ENCODE measurements around the gene HNRNPR. TPM values are rescaled to one million over a fixed set of nuclear protein-coding genes. Genes with fewer than 3 reads are reported as not detected.
A peak's percentile ranks its signal among the peaks of the same experiment; 100 is the strongest.
"Not testable (repeated sequence)": the region's sequence is repeated elsewhere in the genome, so short reads cannot be mapped to it uniquely, and the experiment has no call there.

The HNRNPR gene
- polyA plus RNA-seq, 3 donors from 2014 or later, result 133 to 212 (median 158) TPM

DNA sequence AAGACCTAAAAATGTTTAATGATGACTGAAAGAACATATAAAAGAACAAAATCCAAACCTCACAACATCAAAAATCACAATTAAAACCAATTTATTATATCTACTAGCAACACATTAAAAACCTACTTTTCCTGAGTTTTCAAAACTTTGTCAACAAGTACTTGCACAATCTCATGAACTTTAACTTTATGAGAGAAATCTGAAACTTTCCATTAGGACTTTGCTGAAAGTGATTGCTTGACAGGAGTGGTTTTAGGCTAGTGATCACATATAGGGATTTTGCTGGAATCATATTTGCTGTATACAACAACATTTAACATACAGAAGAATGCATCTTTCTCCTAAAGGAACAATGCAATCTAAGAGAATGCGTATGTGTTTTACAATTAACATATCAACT lies 13.2 kb downstream of the HNRNPR start:
- H3K9me3 Mint-ChIP-seq, result no peaks in the 10 kb centered on the region
- H3K36me3 Mint-ChIP-seq, result peaks cover 16 to 41% (median 32%) of the 10 kb centered on the region in 3 donors
- no peak for DNase-seq
- H3K27me3 Mint-ChIP-seq (ENCODE audit: low read depth in 3 of 3), result no peaks in the 10 kb centered on the region
- no peak overlapping the region for H3K27ac Mint-ChIP-seq
- H3K4me3 Mint-ChIP-seq, result no peak overlapping the region
- peaks cover 17 to 47% of the 10 kb centered on the region in 2 donors for H3K4me1 Mint-ChIP-seq

DNA sequence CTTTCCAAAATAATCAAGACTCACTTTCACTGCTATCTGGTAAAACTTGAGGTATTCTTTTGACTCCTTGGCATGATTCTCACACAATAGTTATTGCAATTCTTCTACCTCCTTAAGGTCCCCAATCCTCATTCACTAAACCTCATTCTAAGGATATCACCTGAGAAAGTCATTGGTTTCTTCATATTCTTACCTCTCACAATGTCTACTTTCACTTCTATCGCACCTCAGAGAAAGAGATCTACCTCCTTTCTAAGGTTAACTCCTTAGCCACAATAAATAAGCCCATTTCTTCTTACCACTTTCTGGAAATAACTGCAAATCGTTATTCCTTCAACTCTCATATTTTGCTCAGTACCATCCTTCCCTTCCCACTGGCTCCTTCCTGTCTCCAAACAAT lies 18.7 kb downstream of the HNRNPR start:
- Mint-ChIP-seq H3K27ac (peak overlapping the region; percentile 0 to 70 (median 46)), H3K27me3 (ENCODE audit: low read depth in 3 of 3) (peaks cover 0 to 1% (median 0%) of the 10 kb centered on the region in 3 donors), H3K4me1 (peaks cover 30 to 61% of the 10 kb centered on the region in 2 donors), H3K36me3 (peaks cover 8 to 33% (median 29%) of the 10 kb centered on the region in 3 donors), H3K9me3 (no peaks in the 10 kb centered on the region), H3K4me3 (no peak overlapping the region)
- DNase-seq, result no peak

DNA sequence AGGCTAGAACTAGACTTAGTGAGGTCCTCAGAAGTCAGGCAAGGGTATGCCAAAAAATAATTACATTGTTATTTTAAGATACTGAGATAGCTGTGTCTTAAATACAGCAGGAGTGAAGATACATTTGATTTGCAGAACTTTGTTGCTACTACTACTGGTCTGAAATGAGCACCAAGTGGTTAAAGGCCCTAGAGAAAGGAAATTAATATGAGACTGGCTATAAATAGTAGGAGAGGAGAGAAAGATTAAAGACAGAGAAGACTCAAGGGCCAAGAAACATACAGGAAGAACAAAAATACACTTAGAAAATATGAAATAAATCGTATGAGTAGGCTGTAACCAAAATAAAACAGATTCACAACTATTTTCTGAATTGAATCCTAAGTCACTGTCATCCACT lies 21.3 kb downstream of the HNRNPR start:
- Mint-ChIP-seq H3K9me3 (no peaks in the 10 kb centered on the region), H3K4me3 (peak overlapping the region in 3 of 5 donors; percentile 3 to 38 (median 7)), H3K4me1 (peaks cover 20 to 50% of the 10 kb centered on the region in 2 donors), H3K36me3 (peaks cover 15 to 35% (median 26%) of the 10 kb centered on the region in 3 donors), H3K27me3 (ENCODE audit: low read depth in 3 of 3) (peaks cover 0 to 1% (median 0%) of the 10 kb centered on the region in 3 donors), H3K27ac (peak overlapping the region; percentile 0 to 72 (median 20))
- no peak for DNase-seq

DNA sequence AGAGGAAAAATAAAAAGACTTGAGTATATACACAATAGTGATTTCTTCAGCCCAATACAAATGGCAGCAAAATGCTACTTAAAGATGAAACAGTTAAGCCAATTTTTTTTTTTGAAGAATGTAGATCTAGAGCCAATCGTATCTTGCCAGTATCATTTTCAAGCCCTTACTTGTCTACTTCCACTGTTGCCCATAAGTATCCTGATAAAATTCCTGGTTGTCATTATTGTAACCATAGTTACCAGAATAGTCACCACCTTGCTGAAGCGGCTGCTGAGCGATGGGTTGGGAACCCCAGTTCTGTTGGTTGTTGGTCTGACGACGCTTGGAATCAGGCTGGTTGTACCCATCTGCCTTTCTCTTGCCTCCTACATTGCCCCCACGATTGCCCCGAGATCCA lies 33.8 kb downstream of the HNRNPR start:
- peaks cover 4 to 38% of the 10 kb centered on the region in 2 donors for H3K4me1 Mint-ChIP-seq
- H3K4me3 Mint-ChIP-seq; H3K9me3 Mint-ChIP-seq; H3K27me3 Mint-ChIP-seq (ENCODE audit: low read depth in 3 of 3); DNase-seq: not testable (repeated sequence)
- peaks cover 17 to 28% (median 18%) of the 10 kb centered on the region in 3 donors for H3K36me3 Mint-ChIP-seq
- peak overlapping the region in 1 of 6 donors; percentile 26 for H3K27ac Mint-ChIP-seq

DNA sequence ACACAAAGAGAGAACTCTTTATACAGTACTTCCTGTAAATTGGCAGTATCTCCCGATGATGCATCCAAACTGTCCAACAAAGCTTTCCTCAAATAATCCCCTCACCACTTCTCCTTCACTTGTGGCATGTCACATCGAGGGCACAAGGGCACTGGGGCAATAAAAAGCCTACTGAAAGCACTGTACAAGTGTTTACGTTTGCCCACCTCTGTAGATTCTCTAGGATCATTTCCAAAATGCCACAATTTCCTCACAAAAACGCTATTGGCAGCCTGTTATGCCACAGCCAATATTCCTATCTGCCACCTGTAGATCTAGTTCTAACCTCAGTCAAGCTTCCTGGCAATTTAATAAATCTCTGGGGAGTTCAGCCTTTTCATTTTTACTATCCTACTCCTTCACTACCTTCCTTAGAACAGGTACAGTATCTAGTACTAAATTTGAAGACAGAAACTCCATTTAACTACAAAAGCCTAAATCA lies 39.9 kb downstream of the HNRNPR start:
- Mint-ChIP-seq H3K36me3 (peaks cover 3 to 17% (median 10%) of the 10 kb centered on the region in 3 donors), H3K27me3 (ENCODE audit: low read depth in 3 of 3) (no peaks in the 10 kb centered on the region), H3K4me3 (no peak overlapping the region), H3K4me1 (no peaks in the 10 kb centered on the region), H3K9me3 (no peaks in the 10 kb centered on the region), H3K27ac (peak overlapping the region in 3 of 6 donors; percentile 23 to 54 (median 36))
- DNase-seq, result no peak

DNA sequence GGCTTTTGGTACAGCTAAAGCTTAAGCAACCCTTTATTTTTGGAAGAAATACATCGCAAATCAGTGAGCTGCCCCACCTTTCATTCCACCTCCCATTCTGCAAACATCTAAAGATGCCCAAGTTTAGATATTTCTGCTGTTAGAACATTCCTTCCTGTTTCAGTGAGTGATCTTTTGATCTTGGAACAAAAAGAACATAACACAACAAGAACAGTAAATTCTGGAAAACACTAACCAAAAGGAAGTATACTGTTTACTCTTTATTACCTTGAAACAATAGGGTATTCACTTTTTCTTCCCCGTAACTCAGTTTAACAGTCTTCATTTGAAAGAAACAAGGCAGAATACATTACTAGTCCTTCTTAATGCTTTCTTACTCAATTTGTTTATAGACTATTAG lies 40.6 kb downstream of the HNRNPR start:
- Mint-ChIP-seq H3K36me3 (peaks cover 3 to 17% (median 10%) of the 10 kb centered on the region in 3 donors), H3K27ac (peak overlapping the region in 2 of 6 donors; percentile 43 to 49), H3K27me3 (ENCODE audit: low read depth in 3 of 3) (no peaks in the 10 kb centered on the region), H3K4me1 (no peaks in the 10 kb centered on the region), H3K9me3 (no peaks in the 10 kb centered on the region), H3K4me3 (no peak overlapping the region)
- no peak for DNase-seq

DNA sequence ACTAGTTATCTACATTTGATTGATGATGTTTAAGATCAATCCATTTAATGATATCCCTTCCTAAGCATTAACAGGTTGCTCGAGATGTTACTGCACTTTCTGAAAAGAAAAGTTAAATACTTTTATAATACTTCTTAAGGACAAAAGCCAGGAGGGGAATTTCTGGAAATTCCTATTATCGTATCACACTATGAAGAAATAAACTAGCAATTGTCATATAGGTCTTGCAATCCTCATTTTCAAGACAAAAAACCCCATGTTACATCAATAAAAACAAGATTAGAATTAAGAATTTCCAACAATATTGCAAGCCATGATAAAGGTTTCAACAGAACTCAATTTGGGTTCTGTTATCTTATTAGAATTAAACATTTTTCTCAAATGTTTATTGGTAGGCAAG lies 47.2 kb downstream of the HNRNPR start:
- H3K4me1 Mint-ChIP-seq, result no peaks in the 10 kb centered on the region
- DNase-seq, result no peak
- H3K9me3 Mint-ChIP-seq, result no peaks in the 10 kb centered on the region
- H3K27ac Mint-ChIP-seq, result peak overlapping the region in 1 of 6 donors; percentile 71
- no peaks in the 10 kb centered on the region for H3K27me3 Mint-ChIP-seq (ENCODE audit: low read depth in 3 of 3)
- no peak overlapping the region for H3K4me3 Mint-ChIP-seq
- H3K36me3 Mint-ChIP-seq, result peaks cover 4 to 11% (median 9%) of the 10 kb centered on the region in 3 donors

DNA sequence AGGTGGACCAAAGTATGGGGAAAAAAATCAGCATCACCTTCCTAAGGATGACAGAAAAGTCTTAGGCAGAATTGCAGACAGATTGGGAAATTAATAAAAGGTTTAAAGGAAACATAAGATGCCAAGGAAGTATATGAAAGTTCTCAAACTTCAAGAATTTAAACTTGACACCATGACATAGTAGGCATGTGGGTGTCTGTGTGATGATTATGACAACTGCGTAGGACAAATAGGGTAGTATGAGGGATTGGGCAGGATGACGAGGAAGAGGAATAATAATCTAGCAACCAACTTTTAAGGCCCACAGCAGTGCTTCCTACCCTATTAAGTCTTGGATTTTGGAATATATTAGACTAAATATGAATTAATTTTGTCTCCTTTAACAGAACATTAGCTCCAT lies 52.4 kb downstream of the HNRNPR start:
- no peaks in the 10 kb centered on the region for H3K27me3 Mint-ChIP-seq (ENCODE audit: low read depth in 3 of 3)
- DNase-seq, result no peak
- no peaks in the 10 kb centered on the region for H3K9me3 Mint-ChIP-seq
- H3K4me1 Mint-ChIP-seq, result no peaks in the 10 kb centered on the region
- H3K27ac Mint-ChIP-seq, result no peak overlapping the region
- H3K4me3 Mint-ChIP-seq, result no peak overlapping the region
- H3K36me3 Mint-ChIP-seq, result peaks cover 0 to 8% (median 4%) of the 10 kb centered on the region in 3 donors

DNA sequence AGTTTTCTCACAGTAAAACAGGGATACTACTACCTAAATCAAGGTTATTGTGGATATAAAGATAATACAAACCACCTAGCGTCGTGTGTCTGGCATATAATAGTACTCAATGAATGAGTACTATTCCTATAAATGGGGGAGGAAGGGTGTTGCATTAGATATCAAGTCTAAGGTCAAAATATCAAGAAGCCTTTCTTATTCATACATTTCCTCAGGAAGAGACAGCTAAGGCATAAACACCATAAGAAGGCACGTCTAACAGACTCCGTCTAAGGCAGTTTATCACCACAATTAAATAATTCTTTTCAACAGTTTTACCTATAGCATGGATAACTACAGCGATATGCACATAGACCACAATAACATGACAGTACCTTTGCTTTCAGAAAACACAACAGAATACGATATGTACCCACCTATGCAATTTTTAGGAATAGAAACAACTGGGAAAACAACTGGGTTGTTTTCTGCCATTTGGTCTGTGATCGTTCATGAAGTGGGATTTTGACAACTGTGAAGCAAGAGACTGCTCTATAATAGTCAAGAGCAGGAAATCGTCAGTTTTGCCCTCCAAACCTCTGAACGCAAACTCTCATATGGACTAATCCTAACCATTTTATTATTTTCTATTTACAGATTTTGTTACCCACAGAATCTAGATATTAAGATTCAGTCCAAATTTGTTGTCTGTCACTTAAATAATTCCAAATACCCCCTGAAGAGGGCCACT lies 53.1 kb downstream of the HNRNPR start:
- no peaks in the 10 kb centered on the region for H3K9me3 Mint-ChIP-seq
- no peak overlapping the region for H3K27ac Mint-ChIP-seq
- H3K4me3 Mint-ChIP-seq, result no peak overlapping the region
- peaks cover 0 to 12% (median 7%) of the 10 kb centered on the region in 3 donors for H3K36me3 Mint-ChIP-seq
- peaks cover 0 to 2% (median 0%) of the 10 kb centered on the region in 3 donors for H3K27me3 Mint-ChIP-seq (ENCODE audit: low read depth in 3 of 3)
- H3K4me1 Mint-ChIP-seq, result no peaks in the 10 kb centered on the region
- no peak for DNase-seq

DNA sequence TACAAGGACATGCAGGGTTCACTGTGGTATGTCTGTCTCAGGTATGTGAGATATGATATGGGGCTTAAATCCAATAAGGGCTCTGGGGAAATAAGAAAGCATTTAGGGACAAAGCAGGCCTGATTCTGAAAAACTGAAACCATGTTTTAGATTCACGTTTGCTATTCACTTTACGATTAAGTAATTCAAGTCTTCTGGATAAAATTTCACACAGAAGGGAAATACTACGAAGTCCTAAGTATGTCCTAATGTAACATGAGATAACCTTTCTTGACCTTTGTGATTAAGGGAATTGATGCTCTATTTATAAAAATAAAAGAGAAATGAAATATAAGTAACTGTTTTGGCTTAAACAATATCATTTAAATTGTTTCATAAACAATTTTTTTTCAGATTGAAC lies 55.4 kb downstream of the HNRNPR start:
- Mint-ChIP-seq H3K9me3 (no peaks in the 10 kb centered on the region), H3K4me3 (no peak overlapping the region), H3K27me3 (ENCODE audit: low read depth in 3 of 3) (peaks cover 0 to 2% (median 0%) of the 10 kb centered on the region in 3 donors), H3K27ac (peak overlapping the region in 1 of 6 donors; percentile 44), H3K4me1 (no peaks in the 10 kb centered on the region), H3K36me3 (peaks cover 0 to 15% (median 12%) of the 10 kb centered on the region in 3 donors)
- no peak for DNase-seq

DNA sequence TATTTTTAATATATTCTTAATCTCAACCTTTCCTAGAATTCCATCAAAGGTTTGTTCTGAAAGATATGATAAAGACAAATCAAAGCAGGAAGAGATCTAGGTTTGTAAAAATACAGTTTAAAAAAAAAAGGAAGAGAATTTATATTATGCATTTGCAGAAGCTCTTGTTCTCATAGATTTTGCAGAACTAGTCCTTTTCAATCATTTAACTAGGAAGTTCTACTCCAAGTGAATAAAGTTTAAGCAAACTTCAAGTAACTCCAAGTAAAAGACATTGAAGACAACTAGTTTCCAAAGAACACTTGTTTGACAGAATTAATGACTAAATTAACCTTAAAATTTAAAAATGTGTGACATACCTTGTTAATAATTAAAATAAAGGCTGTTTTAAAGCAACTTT lies 55.9 kb downstream of the HNRNPR start:
- peaks cover 0 to 2% (median 0%) of the 10 kb centered on the region in 3 donors for H3K27me3 Mint-ChIP-seq (ENCODE audit: low read depth in 3 of 3)
- no peaks in the 10 kb centered on the region for H3K4me1 Mint-ChIP-seq
- peak overlapping the region in 1 of 6 donors; percentile 44 for H3K27ac Mint-ChIP-seq
- H3K36me3 Mint-ChIP-seq, result peaks cover 0 to 15% (median 12%) of the 10 kb centered on the region in 3 donors
- no peak for DNase-seq
- H3K9me3 Mint-ChIP-seq, result no peaks in the 10 kb centered on the region
- H3K4me3 Mint-ChIP-seq, result no peak overlapping the region

DNA sequence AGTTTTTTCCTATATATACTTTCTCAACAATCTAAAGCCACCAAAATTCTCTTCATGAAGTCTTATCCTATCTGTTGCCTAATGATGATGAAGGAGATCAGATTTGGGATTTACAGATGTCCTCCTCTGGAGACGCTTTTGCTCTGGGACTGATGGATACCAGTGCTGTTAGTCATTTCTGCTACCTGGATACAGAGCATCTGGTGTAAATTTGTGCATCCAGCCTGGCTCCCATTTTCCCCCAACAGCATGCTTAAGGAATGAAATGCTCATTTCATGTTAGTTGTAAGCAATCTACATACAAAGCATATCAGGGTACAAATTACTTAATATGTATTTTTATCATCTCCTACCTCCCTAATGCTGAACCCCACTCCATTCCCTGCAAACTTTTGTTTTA lies 57.7 kb downstream of the HNRNPR start:
- no peaks in the 10 kb centered on the region for H3K4me1 Mint-ChIP-seq
- H3K27ac Mint-ChIP-seq, result no peak overlapping the region
- peaks cover 0 to 27% (median 12%) of the 10 kb centered on the region in 3 donors for H3K36me3 Mint-ChIP-seq
- no peaks in the 10 kb centered on the region for H3K9me3 Mint-ChIP-seq
- no peak overlapping the region for H3K4me3 Mint-ChIP-seq
- H3K27me3 Mint-ChIP-seq (ENCODE audit: low read depth in 3 of 3), result peaks cover 0 to 2% (median 0%) of the 10 kb centered on the region in 3 donors
- DNase-seq, result no peak

DNA sequence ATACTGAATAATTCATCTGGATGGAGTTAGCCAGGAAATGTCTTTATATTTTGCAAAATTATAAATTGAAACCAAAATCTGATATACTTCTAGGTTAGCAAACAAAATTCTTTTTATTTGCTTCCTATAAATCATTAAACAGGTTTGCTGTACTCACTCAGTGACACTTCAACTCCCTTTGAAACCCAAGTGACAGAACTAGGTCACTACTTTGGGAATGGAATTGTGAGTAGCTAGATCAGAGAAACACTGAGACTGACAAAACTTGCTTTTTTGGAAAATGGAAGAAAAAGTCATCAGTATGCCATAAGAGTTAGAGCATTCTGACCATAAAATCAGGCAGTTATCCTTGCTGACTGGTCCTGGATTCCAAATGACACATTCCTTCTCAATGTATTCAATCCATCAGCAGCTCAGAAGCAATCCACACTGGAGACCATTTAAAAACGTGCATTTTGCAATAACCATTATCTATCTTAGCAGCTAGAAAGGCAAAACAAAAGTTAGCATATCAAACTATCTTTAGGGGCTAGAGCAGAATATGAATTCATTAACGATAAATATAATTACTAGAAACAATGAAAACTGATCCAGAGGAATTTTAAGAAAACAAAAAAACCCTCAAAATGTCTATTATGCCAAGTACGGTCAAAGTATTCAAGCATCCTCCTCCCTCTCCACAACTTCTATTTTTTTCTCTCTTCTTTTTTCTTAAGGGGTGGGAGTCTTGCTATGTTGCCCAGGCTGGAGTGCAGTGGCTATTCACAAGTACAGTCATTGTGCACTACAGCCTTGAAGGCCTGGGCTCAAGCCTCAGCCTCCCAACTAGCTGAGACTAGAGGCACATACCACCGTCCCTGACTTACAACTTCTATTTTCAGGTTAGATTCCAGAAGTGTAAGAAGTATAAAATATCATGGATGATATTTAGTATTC lies 60.1 kb downstream of the HNRNPR start:
- no peak for DNase-seq
- H3K36me3 Mint-ChIP-seq, result peaks cover 0 to 32% (median 7%) of the 10 kb centered on the region in 3 donors
- no peak overlapping the region for H3K4me3 Mint-ChIP-seq
- H3K9me3 Mint-ChIP-seq, result no peaks in the 10 kb centered on the region
- H3K27me3 Mint-ChIP-seq (ENCODE audit: low read depth in 3 of 3), result peaks cover 0 to 2% (median 0%) of the 10 kb centered on the region in 3 donors
- no peaks in the 10 kb centered on the region for H3K4me1 Mint-ChIP-seq
- no peak overlapping the region for H3K27ac Mint-ChIP-seq

DNA sequence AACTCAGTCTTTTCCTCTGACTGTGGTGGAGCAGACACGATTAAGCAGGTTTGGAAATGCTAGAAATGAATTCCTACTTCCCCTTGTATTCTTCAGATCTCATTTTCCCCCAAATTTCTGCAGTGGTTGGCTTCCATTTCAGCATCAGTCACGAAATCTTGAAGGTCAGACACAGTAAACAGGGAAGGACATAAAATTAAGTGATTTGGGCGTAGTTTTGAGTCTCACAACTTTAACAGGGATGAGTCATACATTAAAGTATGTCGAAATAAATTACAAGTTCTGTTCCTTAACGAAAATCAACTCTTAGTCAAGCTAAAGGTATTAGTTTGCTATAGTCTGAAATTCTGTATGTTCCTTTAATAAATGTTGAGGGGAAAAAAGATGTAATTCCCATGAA lies 61.1 kb downstream of the HNRNPR start:
- H3K36me3 Mint-ChIP-seq, result peaks cover 0 to 32% (median 7%) of the 10 kb centered on the region in 3 donors
- no peaks in the 10 kb centered on the region for H3K4me1 Mint-ChIP-seq
- no peaks in the 10 kb centered on the region for H3K9me3 Mint-ChIP-seq
- no peak overlapping the region for H3K4me3 Mint-ChIP-seq
- no peak for DNase-seq
- no peak overlapping the region for H3K27ac Mint-ChIP-seq
- peaks cover 0 to 2% (median 0%) of the 10 kb centered on the region in 3 donors for H3K27me3 Mint-ChIP-seq (ENCODE audit: low read depth in 3 of 3)

Data from immature natural killer cell (primary cell).